Stimulated activated CD8-positive, alpha-beta memory T cell treated with anti-CD3 and anti-CD28 coated beads, Interleukin-12 subunit alpha, Interleukin-12 subunit beta, amount 100 ng/mL, for 1 hour (primary cell): Measurements from ENCODE around the gene EPB41L4A.
A peak's percentile ranks its signal among the peaks of the same experiment; 100 is the strongest.

ENCODE experiments used
- DNase-seq: peaks from one replicate; pipeline ENCODE4 v3.0.0-alpha.2; 2020; ENCODE audit warnings: low read depth

EPB41L4A gene

DNA sequence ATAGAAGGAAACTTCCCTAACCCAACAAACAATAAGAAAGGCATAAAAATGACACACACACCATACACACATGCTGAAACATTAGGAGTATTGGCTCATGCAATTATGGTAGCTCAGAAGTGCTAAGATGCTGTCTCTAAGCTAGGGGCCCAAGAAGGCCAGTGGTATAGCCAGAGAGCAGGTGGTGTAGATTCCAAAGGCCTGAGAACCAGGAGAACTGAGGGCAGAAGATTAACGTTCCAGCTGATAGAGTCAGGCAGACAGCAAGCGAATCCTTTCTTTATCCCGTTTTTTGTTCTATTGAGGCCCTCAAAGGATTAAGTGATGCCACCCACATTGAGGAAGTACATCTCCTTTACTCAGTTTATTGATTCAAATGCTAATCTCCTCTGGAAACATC, 262.9 kb downstream of the EPB41L4A start:
- no peak for DNase-seq

DNA sequence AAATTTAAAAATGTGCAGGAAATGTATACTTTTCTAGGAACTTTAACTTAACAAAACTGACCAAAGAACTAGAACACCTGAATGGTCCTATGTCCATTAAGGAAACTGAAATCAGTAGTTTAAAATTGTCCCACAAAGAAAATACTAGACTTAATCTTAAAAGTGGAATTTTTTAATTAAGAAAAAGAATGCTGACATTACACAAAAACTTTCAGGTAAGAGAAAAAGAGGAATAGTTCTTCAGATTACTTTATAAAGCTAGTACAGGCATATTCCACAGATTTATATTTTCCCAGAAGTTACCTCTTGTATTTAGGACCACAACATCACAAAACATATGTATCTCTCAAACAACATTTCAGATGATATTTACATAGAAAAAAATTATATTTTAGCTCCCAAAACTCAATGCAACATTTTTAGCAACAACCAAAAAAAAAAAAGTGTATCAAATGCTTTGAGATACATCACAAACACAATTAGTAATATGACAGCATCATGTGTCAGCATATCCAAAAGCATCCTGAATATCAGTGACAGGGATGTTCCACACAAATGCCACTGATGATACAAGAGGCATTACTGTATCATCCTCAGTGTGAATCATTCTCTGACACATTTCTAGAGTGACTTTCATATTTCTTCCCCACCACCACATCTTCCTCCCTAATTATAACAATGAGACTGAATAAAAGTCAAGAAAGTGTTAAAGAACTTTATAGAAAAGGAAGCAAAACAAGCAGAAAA, 264.0 kb downstream of the EPB41L4A start:
- DNase-seq = no peak

DNA sequence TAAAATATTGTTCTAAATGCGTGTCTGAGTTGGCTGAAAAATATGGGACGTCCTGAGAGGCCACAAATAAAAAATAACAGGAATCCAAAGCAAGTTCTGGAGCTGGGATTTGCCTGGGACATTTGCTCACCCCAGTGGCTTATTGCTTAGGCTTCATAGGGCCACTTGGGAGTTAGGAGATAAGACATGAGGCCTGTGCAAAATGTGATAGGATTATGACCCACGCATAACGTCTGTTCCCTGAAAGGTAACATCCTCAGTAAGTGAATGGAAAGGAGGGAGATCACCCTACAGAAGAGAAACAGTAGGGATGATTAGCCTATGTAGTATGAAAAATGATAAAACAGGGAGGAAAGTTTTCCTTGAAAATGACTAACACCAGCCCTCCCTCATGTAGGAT, 269.4 kb downstream of the EPB41L4A start:
- no peak for DNase-seq

DNA sequence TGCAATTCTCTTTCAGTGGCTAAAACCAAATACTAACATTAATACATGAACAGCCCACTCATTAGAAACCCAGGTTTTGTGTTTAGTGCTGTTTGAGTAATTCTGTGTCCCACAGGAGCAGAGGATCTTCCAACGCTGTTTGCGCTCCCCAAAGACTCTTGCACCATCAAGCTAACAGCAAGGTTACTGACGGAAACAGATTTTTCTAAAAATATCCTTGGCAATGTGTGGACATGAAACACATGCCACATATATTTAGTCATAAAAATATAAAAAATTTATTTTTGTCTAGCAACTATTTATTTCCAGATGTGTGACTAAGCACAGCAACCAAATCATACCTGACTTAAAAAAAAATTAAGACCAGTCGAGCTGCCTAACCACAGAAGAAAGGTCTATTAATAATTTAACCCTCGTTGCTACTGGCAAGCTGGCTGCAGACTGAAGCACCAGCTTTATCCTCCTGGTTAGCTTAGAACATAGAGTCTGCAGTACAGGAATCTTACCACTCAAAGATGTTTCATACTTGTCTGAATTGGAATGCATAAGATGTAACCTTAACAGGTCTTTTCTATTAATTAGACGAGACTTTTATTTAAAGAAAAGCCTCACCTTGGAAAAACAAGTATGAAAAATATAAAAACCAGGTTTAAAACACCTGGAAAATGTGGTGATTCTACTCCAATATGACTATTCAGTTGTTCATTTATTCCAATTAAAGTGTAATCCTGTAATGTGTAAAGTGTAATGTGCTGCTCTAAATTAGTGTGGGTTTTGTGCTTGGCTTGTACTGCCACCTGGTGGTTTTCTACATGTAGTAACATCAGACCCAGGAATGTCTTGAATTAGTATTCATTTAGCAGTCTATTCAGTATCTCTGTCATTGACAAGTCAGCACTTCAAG, 272.5 kb downstream of the EPB41L4A start:
- peak; percentile 45 for DNase-seq

DNA sequence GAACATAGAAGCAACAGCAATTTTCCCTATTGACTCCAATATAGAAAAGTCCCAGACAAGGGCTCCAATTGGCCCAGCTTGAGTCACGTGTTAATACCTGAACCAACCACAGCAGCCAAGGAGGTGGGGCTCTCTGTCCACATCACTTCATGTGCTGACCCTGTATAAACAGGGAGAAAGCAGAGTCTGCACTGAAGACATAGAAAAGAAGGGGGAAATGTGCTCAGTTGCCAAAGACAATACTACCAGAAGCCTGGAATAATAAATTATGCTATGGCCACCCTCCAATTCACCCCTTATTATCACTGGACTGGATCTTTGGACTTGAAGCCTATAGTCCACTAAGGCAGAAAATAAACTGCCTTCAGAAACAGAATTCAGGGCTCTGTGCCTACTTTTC, 275.4 kb downstream of the EPB41L4A start:
- DNase-seq = no peak

DNA sequence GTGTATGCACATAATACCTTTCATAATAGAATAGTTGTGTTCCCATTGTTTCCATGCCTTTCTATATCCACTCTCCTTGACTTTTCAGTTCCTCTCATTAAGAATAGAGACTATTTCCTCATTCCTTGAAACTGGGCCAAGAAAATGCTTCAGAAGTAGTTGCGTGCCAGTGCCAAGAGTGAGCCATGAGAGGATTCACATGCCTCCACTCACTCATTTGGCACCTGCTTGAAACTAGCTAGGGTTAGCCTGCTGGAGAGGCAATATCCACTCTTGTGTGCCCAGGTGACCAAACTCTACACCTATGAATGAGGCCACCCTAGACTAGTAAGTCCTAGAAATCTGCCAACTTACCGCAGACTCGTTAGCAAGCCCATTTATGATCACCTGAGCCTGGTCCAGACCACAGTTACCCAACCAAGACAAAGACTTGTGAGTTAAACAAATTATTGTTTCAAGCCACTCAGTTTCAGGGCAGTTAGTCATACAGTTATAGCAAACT, 276.3 kb downstream of the EPB41L4A start:
- no peak for DNase-seq

DNA sequence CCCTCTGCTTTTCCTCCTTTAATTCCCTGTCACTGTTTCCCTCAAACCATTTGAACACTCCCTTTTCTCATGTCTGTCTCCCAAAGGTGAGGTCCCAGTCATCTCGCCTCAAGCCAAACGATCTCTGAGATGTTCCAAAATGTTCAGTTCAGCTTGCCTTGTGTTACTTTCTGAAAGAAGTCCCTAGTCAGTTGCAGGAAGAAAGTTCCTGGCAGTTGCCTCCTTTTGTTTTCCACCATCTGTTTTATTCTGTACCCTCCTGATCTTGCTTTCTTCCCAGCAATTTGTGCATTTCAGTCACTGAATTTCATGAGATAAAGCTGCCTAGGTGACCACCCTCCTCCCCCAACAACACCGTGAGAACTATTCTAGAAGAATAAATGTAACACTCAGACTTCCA, 277.5 kb downstream of the EPB41L4A start:
- DNase-seq = no peak

DNA sequence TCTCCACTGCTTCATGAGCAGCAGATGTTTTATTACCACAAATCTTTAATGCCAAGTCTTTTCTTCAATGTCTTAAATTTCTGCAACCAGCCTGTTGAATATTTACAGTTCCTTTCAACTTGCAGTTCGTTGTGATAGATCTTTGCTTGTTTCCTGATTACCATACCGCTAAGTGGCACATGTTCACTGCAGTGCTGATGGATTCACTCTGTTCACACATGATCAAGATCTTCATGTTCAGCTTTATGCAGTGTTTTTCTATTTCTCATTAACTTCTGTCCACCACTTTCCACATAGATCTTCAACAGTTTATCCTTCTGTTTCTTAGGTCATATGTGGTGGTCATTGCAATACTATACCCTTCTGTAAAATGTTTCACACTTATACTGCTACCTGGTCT, 280.6 kb downstream of the EPB41L4A start:
- DNase-seq = no peak

DNA sequence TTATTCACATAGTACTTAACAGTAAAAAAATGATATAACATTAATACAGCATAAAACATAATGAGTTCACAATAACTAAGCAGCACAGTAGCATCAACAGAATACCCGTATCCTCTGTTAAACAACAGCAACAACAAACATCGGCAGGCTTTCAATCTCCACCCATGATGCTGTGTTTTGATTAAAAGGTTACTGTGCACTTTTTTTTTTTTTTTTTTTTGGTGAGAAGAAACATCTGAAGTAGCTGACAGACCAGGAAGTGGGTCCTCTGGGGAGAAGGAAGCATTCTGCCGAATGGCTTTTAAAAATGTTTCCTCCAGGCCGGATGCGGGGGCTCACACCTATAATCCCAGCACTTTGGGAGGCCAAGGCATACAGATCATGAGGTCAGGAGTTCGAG, 282.3 kb downstream of the EPB41L4A start:
- no peak for DNase-seq

DNA sequence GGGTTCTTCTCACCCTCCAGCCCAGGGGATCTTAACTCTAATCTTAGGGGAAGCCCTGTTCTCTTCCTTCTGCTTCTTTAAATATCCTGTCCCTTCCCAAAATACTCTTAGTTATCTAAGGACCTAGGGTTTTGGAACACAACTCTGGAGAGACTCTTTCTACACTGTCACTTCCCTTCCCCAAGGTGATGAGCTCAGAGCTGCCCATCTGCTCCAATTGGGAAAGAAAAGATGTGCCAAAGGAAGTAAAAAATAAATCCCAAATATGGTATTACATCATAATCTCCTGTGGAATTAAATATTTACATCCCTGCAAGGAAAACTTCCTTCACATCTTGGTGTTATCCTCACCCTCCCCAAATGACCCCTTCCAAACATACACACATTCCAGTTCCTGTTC, 291.2 kb downstream of the EPB41L4A start:
- DNase-seq = no peak

DNA sequence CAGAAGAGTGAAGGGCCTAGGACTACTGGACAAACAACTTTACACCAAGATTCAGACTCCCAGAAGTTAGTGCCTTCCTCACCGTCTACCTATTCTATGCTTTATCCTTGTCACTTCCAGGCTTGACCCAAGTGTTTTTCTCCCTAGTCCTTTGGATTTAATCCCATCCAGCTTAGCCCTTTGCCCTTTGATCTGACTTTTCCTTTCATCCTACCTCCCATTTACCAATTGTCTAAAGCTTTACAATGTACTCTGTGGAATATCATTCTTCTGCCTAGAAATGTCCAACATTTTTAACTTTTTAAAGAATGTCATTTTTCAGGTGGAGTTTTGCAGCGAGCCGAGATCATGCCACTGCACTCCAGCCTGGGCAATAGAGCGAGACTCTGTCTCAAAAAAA, 292.1 kb downstream of the EPB41L4A start:
- no peak for DNase-seq

DNA sequence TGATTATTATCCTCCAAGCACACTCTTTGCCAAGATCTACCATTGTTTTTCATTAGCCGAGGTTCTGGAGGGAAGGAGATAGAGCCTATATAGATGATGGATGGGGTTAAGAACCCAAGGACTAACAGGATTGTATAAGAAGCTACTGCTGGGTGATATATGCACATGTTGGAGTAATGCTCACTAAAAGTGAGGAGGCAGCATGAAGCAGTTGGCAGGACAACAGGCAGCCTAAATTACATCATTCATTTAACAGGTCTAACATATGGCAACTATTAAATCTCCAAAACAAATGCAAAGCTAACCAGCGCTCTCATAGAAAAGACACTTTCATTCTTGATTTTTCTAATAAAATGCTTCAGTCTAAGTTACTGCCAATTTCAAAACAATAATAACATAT, 293.2 kb downstream of the EPB41L4A start:
- no peak for DNase-seq

DNA sequence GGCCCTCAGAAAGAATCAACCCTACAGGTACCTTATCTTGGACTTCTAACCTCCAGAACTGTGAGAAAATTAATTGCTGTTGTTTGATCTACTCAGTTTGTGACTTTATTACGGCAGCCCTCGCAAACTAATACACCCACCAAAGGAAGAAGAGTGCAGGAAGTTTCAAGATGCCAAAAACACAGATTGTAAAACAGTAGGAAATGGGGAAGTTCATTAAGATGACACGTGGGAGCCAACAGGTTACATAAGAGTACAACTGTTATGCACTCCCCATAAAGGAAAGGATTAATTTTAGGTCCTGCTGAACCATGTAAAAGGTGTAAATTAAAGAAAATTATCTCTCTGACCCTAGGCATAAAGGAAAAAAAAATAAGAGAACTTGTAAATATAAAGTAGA, 294.3 kb downstream of the EPB41L4A start:
- no peak for DNase-seq

DNA sequence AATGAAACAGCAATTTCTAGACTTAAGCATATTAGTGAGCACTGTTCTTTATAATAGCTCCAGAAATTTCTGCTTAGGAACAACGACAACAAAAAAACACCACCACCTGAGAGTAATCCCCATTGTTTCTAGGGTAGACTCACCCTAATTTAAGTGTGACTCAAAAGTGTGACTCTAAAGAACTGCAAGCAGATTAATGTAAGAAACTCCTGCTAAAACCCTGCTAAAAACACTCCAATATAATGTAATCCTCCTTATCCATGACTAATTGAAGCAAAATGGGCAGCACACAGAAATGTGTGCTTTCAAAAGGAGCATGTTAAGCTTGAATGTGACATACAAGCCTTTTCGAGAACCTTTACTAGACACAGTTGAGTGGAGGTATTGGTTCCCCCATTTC, 296.0 kb downstream of the EPB41L4A start:
- no peak for DNase-seq

DNA sequence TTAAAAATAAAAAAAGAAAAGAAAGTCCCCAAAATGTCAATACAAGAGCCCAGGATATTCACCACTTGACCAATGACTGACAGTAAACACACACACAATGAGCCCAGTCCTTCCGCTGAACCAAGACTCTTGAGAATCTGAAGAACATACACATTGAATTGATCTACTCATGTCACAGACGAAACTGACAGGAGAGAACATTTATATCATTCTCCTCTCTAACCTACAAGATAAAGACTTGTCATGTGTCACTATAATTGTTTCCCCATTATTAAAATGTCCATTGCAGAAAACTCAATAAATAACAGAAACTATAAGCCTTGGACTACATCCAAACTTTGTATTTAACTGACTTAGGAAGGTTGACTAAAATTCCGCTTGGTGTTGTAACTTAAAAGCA, 296.7 kb downstream of the EPB41L4A start:
- no peak for DNase-seq

DNA sequence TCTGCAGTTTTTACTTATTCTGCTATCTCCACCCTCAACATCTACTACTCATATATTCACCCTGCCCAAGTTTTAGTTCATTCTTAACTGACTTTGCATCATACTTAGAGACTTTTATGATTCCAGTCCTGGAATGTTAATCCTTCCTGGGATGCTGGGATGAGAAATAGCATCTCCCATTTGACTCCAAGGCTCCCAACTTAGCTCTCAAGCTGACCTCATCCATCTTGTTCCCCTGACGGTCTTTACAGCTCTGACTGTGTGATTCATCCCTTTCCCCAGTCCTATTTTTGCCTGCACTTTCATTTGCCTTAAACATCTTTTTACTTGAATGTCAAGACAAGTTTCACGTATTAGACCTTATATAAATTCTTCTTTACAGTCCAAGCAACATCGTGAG, 297.8 kb downstream of the EPB41L4A start:
- no peak for DNase-seq

DNA sequence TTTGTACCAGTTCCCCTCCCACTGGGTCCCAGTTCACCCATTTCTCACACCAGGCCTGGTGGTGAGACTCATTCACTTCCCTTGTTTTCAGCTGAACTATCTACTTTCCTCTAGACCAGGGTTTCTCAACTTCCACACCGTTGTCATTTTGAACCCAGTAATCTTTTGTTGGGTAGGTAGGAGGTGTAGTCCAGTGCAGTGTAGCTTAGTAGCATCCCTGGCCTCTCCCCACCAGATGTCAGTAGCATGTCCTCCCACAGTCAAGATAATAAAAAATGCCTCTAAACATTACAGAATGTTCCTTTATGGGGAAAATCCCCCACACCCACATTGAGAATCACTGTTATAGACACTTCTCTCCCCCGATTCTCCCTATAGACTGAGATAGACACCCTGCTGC, 299.1 kb downstream of the EPB41L4A start:
- DNase-seq = no peak

DNA sequence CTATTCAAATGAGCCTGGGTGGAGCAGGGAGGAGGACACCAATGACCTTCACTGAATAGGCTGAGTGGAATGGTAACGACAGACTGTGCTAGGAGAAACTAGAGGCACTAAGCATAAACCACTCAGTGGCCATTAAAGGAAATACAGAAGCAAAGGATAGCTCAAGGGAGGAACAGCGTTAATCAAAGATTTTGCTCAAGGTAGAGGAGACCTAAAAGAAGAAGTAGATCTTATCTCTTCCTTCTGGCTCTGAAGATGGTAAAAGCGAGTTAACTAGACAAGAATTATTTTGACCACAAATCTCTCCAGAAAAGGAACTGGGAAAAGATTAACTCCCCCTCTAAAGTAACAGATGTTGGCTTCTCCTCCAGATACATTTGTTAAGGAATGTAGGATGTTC, 299.6 kb downstream of the EPB41L4A start:
- no peak for DNase-seq

DNA sequence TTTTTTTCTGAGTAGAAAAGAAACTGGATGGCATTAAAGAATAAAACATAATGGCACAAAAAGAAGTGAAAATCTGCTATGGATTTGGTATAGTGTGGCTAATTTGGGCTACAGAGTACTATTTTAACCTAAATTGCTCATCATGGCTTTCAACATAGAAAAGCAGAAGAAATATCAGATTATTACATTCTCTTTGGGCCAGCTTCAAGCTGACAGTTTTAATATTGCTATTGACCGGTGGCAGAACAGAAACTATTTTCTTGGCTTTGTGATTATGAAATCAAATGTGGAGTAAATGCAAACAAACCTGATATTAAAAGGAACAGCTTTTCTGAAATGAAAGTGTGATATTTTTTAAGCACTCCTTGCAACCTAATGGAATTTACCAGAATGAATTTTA, 301.5 kb downstream of the EPB41L4A start:
- DNase-seq = no peak

DNA sequence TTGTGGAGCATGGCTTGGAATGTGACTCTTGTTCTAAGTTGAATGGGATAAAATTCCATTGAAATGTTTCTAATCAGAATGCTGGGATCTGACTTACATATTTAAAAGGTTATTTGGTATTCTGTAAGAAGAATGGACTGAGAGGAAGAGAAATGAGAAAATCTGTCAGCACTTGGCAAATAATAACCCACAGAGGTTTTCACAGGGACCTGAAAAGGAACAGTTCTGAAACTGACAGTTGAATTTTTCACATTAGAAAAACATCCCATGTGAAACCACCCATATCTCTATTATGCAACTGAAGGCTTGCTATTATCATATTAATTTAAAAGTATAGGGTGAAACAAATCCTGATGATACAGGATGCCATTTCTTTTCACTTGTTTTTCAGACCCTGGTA, 302.7 kb downstream of the EPB41L4A start:
- no peak for DNase-seq

DNA sequence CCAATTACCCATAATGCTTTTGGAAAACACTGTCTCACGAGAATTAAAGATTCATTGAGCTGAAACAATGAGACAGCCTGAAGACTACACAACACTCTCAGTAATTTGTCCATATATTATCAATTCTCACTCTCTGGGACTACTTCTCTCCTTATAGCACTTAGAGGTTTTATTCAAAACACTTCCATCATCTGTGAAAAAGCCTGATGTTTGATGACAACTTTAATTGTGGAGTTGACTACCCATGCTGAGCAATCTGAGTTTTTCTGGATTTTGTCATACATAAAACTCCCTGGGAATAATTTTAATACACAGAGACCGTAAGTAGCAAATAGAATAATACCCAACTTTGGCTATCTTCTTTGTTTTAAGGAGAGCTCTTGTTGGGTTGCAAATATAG, 305.5 kb downstream of the EPB41L4A start:
- no peak for DNase-seq
